Fibroblast of the conjunctiva (primary cell): ENCODE measurements around the gene CPNE5.
"Not testable (repeated sequence)": the region's sequence is repeated elsewhere in the genome, so short reads cannot be mapped to it uniquely, and the experiment has no call there.

Source experiments
- DNase-seq: peaks from one replicate; pipeline ENCODE4 v3.0.0-alpha.2; 2010; ENCODE audit warnings: low read depth

Gene CPNE5

DNA sequence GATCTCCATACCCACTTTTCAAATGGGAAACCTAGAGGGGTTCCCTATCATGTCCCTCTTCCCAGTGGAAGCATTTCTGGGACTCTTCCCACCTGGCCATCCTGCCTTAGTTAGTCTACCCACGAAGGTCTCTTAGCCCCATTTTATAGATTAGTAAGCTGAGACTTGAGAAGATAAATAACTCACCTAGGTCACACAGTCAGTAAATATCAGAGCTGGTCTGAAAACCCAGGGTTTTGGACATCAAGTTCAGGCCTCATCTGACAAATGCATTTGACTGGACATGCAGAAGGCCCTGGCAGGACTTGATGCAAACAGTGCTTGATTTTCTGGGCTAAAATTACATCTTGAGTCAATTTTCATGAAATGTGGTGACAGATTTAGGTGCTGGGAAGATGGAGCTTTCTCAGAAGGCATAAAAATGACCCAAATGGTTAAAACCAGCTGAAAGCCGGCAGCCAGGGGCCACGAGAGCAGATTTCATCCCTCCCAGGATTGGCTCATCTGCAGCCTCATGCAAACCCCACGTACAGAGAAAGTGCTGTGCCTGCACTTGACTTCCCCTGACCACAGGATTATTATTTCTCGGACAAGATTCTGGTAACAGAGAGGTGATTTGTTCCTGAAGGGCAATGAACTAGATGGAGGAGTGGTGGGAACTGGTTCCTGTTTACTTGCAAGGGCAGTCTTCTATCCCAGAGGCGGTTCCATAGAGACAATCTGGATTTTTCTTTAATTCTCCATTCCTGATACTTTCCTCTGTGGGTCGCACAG lies 23.1 kb downstream of the CPNE5 start:
- no peak for DNase-seq

DNA sequence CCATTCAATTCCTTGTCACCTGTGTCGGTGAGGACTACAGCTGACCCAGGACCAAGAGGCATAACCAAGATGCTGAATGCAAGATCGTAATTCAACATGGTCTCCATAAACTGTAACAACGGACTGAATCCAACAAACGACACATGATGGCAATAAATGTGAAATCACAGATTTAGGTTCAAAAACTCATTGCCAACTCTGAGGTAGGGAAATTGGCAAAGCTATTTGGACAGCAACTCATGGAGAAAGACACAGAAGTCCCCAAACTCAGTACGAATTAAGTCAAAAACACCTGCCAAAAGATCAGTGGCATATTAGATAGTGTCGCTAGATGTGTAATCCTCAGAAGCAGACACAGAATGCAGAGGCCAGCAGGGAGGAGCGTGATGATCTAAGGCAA lies 25.0 kb downstream of the CPNE5 start:
- no peak for DNase-seq

DNA sequence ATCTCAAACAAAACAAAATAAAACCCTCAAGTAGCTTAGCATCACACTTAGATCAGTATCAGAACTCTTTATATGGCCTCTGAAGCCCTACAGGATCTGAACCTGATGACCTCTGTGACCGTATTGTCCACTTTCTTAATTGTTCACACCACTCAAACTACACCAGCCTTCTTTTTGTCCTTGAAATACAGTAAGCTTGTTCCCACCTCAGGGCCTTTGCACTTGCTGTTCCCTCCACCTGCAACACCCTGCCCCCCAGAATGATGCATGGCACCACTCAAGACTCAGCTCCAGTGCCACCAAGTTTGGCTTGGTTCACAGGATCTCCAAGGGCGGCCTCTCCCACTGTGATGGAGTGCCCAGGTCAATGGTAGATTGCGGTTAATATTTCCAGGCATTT lies 25.7 kb downstream of the CPNE5 start:
- DNase-seq, result no peak

DNA sequence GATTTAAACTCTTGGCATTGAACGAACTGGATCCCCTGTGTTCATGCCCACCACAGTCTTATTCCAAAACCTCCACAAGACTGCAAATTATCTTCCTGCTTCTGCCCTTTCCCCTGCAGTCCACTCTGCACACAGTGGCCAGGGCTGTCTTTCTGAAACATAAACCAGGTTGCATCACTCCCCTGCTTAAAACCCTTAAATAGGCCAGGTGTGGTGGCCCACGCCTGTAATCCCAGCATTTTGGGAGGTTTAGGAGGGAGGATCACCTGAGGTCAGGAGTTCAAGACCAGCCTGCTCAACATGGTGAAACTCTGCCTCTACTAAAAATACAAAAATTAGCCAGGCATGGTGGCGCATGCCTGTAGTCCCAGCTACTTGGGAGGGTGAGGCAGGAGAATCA lies 26.2 kb downstream of the CPNE5 start:
- not testable (repeated sequence) for DNase-seq

DNA sequence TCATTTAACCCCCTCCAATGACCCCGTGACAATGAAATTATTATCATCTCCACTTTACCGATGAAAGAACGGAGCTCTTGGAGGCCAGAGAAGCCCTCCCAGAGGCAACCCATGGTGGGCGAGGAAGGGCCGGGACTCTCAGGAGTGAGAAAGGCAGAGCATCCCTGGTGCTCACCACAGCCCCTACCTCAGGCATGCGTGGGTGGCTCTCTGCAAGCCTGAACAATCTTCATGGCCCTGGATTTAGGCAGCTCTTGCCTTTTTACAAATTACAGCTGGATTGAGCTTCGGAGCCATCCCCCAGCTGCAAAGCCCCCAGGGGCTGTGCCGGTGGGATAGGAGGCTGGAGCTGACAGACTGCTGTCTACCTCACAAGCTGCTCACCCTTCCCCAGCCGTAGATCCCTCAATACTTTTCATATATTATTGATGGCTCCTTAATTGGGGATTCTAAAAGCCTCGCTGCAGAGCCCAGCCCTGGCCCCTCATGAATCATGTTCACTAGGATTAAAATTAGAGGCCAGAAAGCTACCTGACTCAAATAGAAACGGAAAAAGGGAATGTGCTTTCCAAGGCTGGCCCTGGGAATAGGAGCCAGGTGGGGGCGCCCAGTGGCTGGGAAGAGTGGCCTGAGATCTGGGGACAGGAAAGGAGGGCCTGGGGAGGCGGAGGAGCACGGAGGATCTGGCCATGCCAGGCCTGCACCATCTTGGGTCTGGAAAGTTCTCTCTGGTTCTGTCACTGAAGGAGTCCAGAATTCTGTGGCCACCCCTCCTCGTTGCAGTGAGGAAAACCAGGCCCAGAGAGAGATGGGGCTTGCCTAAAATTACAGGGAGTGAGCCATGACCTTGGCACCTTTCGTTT lies 29.1 kb downstream of the CPNE5 start:
- DNase-seq, result no peak

DNA sequence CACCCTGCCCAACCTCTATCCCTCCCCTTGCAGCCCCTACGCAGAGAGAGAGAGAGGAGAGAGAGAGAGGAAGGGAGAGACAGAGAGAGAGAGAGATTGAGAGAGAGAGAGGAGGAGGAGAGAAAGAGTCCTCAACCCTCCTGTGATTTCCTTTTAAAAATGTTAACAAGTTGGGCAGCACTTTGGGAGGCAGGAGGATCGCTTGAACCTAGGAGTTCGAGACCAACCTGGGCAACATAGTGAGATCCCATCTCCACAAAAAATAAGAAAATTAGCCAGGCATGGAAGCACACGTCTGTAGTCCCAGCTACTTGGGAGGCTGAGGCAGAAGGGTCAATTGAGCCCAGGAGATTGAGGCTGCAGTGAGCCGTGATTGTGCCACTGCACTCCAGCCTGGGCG lies 30.1 kb downstream of the CPNE5 start:
- no peak for DNase-seq

DNA sequence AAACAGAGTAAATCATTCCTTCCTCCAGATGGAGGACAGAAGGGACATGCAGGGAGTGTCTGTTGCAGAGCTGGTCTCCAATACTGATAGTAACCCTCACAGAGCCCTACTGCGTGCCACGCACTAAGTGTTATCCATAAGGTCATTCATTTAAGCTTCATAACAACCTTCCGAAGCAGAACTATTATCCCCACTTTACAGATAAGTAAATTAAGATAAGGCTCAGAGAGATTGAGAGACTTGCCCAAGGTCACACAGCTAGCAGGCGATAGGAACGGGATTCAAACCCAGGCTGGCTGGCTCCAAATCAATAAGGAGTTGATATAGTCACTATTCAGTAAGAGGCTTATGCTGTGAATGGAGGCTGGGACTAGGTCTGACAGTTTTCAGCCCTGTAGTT lies 30.6 kb downstream of the CPNE5 start:
- DNase-seq, result no peak

DNA sequence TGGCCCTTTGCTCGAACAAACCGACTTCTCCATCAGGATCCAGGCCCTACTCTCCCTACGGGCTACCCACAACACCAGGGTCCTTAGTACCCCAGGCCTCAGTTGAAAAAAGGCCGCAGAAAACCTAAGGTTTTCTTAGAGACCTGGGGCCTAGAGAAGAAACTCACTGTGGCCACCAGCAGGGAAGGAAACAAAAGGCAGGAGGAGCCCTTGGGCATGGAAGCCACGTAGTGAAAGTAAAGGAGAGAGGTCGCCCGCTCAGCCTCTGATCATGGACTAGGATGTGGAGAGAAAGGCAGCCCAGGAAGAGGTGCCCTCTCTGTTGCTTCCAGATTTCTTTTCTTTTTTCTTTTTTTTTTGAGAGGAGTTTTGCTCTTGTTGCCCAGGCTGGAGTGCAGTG lies 31.5 kb downstream of the CPNE5 start:
- DNase-seq, result no peak

DNA sequence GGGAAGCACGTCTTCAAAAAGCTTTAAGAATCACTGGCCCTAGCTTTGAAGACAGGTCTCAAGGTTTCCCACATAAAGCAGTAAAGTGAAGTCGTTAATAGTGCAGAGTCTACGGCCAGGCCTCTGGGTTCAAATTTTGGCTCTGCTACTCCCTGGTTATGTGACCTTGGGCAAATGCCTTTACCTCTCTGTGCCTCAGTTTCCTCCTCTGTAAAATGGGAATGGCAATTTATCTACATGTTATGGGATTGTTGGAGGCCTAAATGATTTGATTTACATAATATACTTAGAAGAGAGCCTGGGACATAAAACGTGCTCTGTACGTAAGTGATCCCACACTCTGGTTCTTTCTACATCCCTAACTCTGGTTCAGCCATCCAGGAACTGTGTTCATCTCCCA lies 32.1 kb downstream of the CPNE5 start:
- no peak for DNase-seq

DNA sequence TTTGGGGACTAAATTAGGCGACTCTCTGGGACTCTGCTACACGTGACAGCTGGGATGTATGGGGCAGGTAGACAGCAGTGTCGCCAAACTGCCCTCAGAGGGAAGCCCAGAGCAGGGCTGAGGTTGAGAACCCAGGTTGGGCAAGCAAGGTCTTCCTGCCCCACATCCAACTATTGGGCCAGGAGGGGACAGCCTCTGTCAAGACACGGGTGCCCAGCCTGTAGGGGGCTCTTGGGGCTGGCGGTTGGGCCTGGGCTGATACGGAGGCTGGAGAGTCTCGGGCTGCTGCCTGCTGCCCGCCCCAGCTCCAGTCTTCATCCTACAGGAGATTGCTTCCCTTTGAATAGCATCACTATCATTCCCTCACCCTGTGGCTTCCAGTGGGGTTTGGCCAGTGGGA lies 33.3 kb downstream of the CPNE5 start:
- DNase-seq, result no peak

DNA sequence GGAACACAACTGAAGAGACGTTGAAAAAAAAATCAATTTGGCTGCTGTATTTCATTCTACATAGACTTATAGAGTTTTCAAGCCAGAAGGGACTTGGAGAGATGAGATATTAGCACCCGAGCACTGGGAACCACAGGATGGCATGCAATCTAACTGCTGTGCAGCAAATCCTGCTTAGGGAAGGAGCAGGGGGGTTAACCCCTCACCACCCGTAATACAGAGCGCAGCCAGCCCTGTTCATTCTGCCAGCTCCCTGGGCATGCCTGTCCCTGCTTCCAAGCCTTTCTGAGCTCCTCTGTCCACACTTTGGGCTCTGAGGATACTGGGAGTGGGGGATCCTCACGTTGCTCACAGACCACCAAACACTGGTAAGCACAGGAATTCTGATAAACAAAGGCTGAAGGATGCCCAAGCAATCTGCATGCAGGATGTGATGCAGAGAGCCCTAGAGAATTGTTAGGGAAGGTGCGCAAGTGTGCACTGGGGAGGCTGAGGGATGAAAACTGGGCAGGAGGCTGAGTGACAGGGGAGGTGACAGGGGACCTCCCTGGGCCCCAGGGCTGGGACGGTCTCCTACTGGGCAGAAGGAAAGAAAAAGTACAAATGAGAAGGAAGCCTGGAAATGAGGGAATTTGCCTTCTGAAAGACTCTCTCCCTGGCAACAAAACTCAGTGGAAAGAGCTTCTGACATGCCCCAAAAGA lies 34.0 kb downstream of the CPNE5 start:
- no peak for DNase-seq

DNA sequence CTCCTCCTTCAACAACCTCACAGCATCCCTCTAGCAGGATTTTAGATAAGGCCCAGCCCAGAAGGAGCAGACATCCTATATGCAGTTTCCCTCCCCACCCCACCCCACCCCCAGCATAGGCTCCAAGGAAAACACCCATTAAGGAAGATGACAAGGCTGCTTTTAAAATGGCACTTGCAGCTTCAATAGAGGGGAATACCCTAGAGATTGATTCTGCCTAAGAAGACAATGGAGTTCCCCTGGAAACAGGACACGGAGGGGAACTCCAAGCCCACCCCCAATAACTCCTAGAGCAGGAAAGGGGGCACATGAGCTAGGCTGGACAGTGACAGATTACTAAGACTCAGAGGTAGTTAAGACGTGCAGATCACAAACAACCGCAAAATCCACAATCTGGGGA lies 34.7 kb downstream of the CPNE5 start:
- no peak for DNase-seq

DNA sequence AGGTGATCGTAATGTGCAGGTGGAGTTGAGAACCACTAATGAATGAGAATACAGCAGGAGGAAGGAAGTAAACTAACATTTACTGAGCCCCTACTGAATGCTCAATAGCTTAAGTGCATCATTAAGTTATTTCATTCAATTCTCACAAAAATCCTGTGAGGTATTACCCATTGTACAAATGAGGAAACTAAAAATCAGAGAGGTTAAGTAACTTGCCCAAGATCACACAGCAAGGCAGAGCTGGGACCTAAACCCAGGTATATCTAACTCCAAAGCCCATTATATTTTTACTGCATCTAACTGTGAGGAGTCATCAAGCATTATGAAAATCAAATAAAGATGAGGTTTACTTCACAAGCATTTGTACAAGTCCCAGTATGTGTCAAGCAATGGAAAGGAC lies 35.3 kb downstream of the CPNE5 start:
- DNase-seq, result no peak

DNA sequence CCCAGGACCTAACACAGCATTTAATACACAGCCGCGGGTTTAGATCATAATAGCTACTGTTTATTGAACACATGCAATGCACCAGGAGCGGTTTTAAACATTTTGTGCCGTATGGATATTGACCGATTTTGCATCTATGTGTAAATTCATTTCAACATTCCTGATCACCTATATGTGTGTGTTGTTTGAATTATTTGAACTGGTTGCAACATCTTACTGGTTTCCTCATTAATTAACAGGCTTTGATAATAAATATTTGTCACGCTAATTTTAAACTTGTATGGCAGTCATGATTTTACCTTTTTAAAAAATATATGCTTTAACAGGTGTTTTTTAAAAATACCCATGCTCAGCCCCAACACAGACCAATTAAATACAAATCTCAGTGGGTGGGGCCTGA lies 35.8 kb downstream of the CPNE5 start:
- no peak for DNase-seq

DNA sequence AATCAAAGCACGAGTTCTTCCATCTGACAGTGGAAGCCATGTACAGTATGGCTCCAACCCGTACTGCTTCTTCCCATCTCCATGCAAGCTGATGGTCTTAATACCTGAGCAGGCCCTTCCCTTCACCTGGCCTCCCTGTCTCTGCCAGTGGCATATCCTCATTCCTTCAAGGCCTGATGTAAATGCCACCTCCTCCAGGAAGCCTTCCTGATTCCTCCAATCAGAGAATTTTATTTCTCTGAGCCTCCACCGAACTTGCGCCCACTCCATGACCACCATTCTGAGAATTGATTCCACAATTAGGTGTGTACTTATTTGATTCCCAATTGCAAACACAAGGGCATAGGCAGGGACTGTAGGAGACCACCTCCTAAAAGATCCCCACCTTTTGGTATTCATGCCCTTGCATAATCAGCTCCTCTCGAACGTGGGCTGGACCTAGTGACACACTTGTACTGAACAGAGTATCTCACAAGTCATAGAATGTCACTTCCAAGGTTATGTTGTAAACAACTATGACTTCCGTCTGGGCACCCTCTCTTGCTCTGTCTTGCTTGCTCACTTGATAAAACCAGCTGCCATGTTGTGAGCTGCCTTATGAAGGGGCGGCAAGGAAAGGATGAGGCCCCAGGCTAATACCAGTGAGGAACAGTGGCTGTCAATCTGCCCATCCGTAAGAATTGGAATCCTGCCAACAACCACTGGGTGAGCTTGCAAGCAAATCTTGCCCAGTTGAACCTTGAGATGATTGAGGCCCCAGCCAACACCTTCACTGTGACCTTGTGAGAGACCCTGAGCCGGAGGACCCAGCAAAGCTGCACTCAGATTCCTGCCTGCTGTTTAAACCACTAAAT lies 38.8 kb downstream of the CPNE5 start:
- DNase-seq, result no peak

DNA sequence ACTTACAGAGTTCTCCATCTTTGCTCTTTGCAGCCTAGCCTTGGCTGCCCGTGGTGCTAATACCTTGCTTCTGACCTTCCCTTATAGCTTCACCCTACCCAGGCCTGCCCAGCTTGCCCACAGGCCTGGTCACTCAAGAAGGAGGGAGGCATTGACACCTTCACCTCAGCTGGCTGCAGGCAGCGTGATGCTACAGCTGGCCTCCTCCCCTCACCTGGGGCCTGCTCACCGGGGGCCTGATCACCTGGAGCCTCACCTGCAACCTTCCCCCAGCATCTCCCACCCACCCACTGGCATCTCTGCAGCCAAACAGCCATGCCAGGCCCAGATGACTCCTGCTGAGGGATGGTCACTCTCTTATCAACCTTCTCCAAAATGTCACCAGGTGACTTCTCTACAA lies 40.4 kb downstream of the CPNE5 start:
- DNase-seq, result no peak

DNA sequence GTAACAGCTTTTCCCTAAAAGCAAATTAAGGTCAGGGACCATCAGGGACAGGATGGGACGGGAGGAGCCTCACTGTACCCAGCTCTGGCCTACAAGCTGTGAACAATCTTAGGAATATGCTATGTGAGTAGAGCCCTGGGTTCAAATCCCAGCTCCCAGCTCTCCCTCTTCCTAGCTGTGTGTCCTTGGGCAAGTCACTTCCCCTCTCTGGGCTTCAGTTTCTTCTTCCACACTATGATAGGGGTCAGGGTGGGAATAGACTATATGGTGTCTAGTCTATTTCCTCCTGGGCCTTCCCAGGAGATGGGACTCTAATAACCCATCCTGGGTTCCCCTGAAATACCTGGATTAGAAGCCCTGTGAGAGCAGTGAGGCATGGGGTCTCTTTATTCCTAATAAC lies 41.6 kb downstream of the CPNE5 start:
- DNase-seq, result no peak

DNA sequence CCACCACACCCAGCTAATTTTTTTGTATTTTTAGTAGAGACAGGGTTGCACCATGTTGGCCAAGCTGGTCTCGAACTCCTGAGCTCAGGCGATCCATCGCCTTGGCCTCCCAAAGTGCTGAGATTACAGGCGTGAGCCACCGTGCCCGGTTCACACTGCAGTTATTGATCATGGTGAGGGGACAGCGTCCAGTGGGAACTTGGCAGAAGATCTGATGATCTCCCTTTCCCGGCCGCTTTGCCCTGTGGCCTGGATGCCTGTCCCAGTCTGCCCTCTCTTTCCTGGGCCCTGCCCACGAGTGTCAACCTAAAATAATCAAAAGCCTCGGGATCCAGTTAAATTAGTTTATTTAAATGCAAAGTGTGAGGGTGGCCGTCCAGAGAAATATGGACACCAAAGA lies 42.2 kb downstream of the CPNE5 start:
- no peak for DNase-seq

DNA sequence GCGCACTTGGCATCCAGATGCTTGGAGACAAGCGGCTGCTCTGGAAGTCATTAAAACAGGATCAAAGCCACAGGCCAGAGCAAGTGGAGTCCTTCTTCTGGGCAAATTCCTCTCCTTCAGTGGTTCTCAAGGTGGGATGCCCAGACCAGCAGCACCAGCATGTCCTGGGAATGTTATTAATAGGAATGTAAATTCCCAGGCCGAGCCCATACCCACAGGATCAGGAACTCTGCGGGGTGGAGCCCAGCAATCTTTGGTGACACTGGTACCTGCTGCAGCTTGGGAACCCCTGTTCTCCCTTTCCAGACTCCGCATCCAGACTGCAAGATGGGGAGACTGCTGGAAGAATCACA lies 44.6 kb downstream of the CPNE5 start:
- no peak for DNase-seq

DNA sequence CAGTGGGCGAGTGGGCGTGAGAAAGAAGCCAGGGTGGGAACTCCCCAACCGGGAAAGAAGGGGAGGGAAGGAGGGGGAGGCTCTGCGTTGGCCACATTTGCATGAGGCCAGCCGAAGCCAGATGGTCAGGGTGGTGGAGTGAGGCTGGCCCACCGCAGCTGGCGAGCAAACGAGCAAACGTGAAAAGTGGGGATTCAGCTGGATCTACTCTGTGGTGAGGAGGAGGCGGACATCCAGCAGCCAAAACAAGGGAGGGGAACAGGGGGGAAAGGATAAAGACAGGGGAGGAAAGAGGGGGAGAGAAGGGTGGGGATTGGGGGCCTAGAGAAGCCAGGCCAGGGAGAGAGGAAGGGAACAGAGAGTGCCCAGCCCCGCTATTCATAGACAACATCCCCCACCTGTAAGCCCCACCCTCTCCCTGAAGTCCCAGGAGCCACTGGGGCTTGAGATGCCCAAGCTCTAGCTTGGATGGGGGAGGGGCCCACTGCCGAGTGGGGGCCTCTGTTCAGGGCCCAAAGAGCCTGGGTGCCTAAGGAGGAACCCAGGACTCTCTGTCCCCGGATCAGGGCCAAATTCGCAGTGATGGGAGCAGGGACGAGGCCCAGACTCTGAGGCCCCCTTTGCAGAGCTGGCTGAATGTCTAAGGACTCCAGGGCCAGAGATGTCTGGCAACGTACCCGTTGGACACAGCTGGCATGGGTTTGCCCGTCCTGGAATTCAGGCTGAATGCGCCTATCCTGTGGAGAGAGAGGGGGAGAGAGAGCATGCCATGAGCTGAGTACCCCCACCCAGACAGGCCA lies 45.1 kb downstream of the CPNE5 start:
- DNase-seq, result no peak

DNA sequence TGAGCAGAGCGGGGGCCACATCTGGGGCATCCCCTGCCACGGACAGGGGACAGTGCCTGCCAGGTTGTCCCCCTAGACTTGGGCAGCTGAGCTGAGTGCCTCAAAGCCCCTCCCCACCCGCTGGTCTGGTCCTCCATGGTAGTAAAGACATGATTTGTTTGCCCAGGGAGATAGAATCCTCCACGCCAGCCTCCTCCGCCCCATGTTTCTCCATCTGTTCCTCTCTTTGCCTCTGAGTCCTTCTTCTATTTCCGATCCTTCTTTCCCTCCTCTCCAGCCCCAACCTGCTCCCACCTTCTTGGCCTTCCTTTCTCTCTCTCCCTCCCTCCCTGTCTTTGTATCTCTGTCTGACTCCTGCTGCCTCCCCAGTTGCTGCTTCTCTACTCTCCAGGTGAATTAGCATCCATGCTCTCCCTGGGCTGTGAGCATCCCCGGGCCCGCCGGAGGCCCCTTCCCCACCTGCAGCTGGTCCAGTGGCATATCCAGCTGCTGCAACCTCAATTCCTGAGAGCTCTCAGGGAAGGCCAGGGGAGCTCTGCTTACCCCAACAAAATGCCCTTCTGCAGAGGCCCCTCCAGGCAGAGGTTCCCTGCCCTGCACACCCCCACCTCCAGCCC lies 45.8 kb downstream of the CPNE5 start:
- no peak for DNase-seq
